TTC549 (cell line): ENCODE results near the gene CDKN2A.
A peak's percentile ranks its signal among the peaks of the same experiment; 100 is the strongest.

Experiments
- FAIRE-seq: peaks from 2 replicates; lab custom pipeline; 2012; peaks lifted over from hg19 to GRCh38; lab: Jason Lieb, UNC

Gene CDKN2A

DNA sequence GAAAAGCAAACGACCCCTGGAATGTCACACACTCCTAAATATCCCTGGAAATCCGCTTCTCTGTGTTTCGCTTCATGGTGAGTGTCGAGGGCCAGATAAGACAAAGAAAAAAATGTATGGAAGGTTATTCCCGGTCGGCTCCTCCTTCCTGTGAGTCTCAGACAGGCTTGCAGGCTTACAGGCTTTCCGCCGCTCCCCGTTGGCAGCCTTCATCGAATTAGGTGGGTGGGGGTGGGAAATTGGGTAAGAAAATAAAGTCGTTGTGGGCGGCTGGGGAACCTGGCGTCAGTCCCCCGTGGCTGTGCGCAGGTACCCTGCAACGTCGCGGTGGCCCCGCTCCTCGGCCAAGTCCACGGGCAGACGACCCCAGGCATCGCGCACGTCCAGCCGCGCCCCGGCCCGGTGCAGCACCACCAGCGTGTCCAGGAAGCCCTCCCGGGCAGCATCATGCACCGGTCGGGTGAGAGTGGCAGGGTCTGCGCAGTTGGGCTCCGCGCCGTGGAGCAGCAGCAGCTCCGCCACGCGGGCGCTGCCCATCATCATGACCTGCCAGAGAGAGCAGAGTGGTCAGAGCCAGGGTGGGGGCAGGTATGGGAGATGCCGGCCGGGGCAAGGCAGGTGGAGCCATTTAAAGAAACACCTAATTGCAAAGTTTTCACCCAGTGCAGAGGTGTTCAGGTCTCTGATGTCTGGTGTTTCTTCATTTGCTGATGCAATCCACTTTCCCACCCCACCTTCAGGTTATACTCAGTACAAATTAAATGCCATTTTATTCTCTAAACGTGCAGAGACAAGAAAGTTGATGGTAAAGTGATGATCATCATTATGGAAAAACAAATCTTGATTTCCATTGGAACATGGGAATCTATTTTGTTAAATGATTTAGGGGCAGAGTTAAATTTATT, 11.8 kb upstream of the CDKN2A start:
- no peak for FAIRE-seq

GRCh38 chr9:22005021-22005701, 11.0 kb upstream of the CDKN2A start:
- FAIRE-seq = no peak

GRCh38 chr9:22002038-22002437, 7.8 kb upstream of the CDKN2A start:
- no peak for FAIRE-seq

DNA sequence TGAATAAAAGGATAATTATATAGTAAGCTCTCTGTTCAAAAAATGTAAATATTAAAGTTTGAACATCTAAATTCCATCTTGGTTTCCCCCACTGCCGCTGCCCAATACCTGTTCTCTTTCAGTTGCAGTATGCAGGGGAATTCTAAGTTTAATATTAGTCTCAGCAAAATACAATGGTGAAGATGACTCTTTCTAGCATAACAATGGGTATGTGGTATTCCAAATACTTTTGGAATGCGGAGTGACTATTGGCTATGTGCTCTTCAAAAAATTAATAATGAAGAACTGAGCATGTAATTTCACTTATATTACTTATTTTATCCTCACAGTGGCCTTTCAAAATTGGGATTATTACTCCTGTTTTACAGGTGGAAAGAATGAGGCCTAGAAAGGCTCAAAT, 3.8 kb upstream of the CDKN2A start:
- no peak for FAIRE-seq

DNA sequence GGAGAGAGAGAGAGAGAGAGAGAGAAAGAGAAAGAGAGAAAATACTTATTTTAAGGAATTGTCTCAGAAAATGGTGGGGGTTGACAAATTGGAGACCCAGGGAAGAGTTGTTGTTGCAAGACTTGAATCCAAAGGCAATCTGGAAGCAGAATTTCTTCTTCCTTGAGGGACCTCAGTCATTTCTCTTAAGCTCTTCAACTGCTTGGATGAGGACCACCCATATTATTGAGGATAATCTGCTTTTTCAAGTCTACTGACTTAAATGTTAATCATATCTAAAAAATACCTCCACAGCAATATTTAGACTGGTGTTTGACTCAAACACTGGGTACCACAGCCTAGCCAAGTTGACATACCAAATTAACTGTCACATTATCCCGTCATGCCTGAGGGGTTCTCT, 3.3 kb upstream of the CDKN2A start:
- no peak for FAIRE-seq

DNA sequence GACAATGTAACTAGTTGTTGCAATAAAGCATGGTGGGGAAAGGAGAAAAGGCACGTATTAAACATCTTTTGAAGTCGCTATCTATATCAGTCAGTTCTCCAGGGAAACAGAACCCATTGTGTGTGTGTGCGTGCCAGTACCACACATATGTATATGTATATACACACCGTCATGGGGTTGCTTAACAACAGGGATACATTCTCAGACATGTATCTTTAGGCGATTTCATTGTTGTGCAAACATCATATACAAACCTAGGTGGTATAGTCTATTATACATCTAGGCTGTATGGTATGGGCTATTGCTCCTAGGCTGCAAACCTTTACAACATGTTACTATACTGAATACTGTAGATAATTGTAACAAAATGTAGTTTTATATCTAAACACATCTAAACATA, 2.7 kb upstream of the CDKN2A start:
- FAIRE-seq = no peak

DNA sequence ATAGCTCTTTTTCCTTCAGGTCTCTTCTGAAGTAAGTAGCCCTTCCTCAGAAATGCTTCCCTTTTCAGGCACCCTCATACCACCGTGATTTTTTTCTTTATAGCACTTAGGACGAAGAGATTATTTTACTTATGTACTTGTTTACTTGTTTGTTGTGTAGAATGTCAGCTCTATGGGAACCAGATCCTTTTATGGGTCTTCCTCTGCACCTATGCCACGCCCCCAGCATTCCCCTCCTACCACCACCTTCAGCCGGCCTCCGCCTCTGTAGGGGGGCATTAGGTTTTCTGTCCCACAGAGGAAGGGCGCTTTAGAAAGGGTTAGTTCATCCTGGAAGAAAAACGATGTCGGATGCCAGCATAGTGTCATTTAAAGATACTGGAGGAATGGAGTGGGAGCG, 2.2 kb upstream of the CDKN2A start:
- FAIRE-seq = no peak

DNA sequence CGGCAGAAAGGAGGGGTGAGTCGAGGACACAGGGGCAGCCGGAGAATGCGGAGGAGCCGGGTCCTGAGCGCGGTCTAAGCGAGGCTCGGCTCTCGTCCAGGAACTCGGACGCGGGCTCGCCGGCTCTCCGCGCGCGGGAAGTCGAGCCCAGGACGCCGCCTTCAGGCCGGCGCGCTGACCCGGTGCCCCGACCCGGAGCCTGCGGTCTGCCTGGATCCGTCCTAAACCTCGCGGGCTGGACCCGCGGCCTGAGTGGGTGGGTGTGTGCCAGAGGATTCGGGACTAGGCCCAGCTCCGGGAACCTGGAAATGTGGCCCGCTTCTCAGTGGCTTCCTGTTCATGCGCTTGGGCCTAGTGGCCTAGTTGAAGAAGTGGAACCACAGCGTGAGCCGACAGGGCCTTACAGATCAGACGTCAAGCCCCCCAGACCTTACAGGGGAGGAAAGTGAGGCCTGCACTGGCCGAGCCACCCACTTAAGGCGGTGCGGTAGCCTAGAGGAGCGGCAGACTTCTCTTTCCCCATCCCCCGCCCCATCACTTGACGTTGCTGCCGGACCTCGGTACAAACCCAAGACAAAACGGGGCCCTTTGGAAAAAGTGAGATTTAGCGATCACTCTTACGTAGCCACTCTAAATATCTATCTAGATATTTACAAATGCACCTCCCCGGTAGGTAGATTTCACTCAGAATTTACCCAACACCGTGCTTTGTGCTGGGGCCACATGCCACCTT, 1.6 kb upstream of the CDKN2A start:
- FAIRE-seq = no peak

GRCh38 chr9:21995006-21995665, 944 bp upstream of the CDKN2A start:
- no peak for FAIRE-seq

- FAIRE-seq = peak; percentile 15
Measured at GRCh38 chr9:21994556-21995005, 389 bp upstream of the CDKN2A start, which contains the start of gene CDKN2B-AS1. CDKN2B-AS1 (plus strand) TSS chr9:21994791.

- no peak for FAIRE-seq
Measured at GRCh38 chr9:21993007-21993406, 1.2 kb downstream of the CDKN2A start.

DNA sequence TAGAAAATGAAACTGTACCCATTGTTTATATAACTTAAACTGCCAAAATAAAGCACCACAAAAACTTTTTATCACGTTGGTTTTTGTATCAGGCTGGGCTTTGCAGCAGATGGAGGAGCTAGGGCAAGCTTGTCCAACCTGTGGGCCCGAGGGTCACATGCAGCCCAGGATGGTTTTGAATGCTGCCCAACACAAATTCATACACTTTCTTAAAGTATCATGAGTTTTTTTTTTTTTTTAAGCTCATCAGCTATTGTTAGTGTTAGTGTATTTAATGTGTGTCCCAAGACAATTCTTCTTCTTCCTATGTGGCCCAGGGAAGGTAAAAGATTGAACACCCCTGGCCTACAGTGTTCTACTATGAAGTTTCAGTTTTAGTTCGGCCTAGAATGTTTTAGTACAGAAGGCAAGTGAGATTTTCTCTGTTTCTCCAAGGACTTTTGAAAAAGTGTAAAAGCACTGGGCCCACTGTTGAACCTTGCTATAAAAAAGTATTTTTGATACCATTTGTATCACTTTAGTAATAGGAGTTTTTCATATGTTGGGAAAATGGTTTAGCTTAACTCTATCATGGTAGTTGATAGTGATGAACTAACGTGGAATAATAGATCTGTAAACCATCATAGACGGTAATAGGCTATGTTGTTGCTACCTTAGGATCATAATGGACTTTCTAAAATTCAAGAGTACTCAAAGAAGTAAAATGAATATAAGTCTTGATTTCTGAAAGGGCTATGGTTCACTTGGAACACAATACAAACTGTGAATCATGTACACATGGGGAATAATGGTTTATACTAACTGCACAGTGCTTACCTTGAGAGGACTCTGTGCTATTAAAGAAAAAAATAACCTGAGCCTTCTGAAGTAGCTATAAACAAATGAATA, 2.9 kb downstream of the CDKN2A start:
- no peak for FAIRE-seq

GRCh38 chr9:21989440-21990189, 4.6 kb downstream of the CDKN2A start:
- no peak for FAIRE-seq

DNA sequence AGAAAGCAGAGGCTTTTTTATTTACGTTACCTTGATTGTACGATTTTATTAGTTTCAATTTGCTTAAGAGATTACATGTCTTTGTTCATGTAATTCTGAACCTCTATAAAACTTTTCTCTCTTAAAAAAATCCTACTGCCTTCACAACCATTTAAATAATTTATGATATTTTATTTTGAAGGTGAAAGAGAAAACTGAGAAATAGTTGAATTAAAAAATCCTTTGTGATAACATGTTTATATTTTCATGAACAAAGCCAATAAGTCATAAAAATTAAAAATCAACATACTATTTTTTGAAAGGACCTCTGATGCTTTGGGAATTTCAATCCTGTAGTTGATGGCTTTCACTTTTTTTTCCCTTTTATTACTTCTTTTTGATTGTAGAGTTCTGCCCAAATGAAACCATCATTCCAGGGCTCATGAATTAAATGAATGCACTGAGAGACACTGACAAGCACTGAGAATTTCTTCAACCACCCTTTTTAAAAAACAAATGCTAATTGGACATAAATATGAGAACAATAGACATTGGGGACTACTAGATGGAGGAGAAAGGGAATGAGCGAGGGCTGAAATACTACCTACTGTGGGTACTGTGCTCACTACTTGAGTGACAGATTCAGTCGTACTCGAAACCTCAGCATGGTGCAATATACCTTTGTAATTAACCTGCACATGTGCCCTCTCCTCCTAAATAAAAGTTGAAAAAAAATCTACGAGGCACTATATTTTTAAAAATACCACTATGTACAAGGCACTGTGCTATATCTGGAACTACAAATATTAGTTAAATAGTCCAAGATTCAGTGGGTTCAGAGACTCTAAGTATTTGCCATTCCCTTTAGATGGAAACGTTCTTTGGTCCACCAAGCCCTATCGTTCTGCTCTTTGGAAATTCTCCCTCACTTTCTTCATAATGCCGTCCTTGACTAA, 5.9 kb downstream of the CDKN2A start:
- FAIRE-seq = peak; percentile 58

- no peak for FAIRE-seq
Measured at GRCh38 chr9:21985964-21986667, 8.1 kb downstream of the CDKN2A start.

DNA sequence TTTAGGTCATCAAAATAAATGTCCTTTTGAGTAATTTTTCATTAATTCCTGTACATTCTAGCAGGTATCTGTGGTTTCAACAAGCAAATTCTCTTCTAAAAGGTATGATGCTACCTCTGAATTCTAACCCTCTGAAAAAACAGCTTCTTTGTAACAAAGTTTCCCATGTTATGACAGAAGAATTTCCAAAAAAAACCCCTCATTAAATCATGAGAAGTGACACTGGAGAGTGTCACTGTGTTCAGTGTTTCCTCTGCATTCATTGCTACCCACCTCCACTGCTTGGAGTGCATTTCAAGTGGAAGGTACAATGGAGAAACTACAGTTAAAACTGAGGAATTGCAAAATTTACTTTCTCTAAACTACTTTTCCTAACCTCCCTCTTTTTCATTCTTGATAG, 10.1 kb downstream of the CDKN2A start:
- no peak for FAIRE-seq

- no peak for FAIRE-seq
Measured at GRCh38 chr9:21983561-21983935, 10.6 kb downstream of the CDKN2A start.

- FAIRE-seq = no peak
Measured at GRCh38 chr9:21982861-21983560, 11.2 kb downstream of the CDKN2A start.
